OCI-LY7 (cell line): Measurements from ENCODE around the gene RASAL1.

ENCODE experiments used
- CTCF ChIP-seq: fragments of 200-600 bp; sonication (generic); conservative IDR thresholded peaks from 2 replicates; pipeline ENCODE4 v1.5.1; 2014; ENCODE audit warnings: mild to moderate bottlenecking, antibody characterized with exemption, low read length, moderate library complexity, mixed read lengths
- EZH2phosphoT487 ChIP-seq: fragments of 200-600 bp; sonication (generic); IDR thresholded peaks from 2 replicates; pipeline ENCODE4 v1.6.1; 2018; ENCODE audit warnings: low read depth, borderline replicate concordance, mild to moderate bottlenecking, mixed run types, antibody characterized with exemption, low read length, moderate library complexity, mixed read lengths

GRCh38 chr12:113144806-113145205 is 9.2 kb upstream of the RASAL1 start:
- TF ChIP-seq CTCF: no peak
- no peak for TF ChIP-seq EZH2phosphoT487
